GM12878 (cell line): ENCODE measurements around the gene HS6ST1. TPM values are rescaled to one million over a fixed set of nuclear protein-coding genes. Genes with fewer than 3 reads are reported as not detected.
A peak's percentile ranks its signal among the peaks of the same experiment; 100 is the strongest.

Experiments used
- ATAC-seq: fragments of 200-7000 bp; cut with Tn5 transposase; 3 replicates; pipeline ENCODE4 v1.9.1; 2020; ENCODE audit warnings: mild to moderate bottlenecking, moderate library complexity
- BruUV-seq: library from RNA; stranded (reverse); fragments of 400-500 nt; replicated peaks from 2 replicates; lab custom pipeline; 2021; lab: Mats Ljungman, UMichigan
- CTCF ChIA-PET: fragments of 300-600 bp; sonication (Branson Sonifier 250); formaldehyde crosslinking; extraction: SDS; loops from one replicate; lab custom pipeline; 2021; ENCODE audit warnings: inconsistent platforms; lab: Yijun Ruan, JAX
- POLR2A ChIA-PET: fragments of 350-600 bp; formaldehyde crosslinking; extraction: SDS; loops from one replicate; lab custom pipeline; 2021; ENCODE audit warnings: inconsistent platforms; lab: Charles Lee
- RAD21 ChIA-PET: fragments of 300-600 bp; sonication (Branson Sonifier 250); formaldehyde crosslinking; loops from one replicate; lab custom pipeline; 2023; ENCODE audit warnings: antibody characterized with exemption; ENCODE audit not compliant: unreplicated experiment; lab: Charles Lee
- SMC1A ChIA-PET: fragments of 300-600 bp; sonication (Branson Sonifier 250); formaldehyde crosslinking; loops from one replicate; lab custom pipeline; 2023; ENCODE audit not compliant: unreplicated experiment, uncharacterized antibody; lab: Charles Lee
- DNase-seq: peaks from one replicate; pipeline ENCODE4 v3.0.0-alpha.2; 2011; ENCODE audit warnings: low read depth, low spot score
- FAIRE-seq: peaks from 3 replicates; lab custom pipeline; 2011; peaks lifted over from hg19 to GRCh38; lab: Jason Lieb, UNC
- H2AFZ ChIP-seq: 2 replicates; pipeline ENCODE4 v1.6.0; 2011; ENCODE audit warnings: low read depth, low read length, control low read depth; ENCODE audit not compliant: control insufficient read depth
- H3K27ac ChIP-seq: 2 replicates; pipeline ENCODE4 v1.5.1; 2011; ENCODE audit warnings: control low read depth; ENCODE audit not compliant: control insufficient read depth, insufficient read depth
- H3K27me3 ChIP-seq, 2 experiments: replicated peaks in 1 of 2; 2 replicates each; pipeline versions ENCODE4 v1.6.0 to v1.6.1; 2011; ENCODE audit warnings: low read length in 1 of 2; ENCODE audit not compliant: control insufficient read depth in 2 of 2, insufficient read depth in 2 of 2
- H3K36me3 ChIP-seq, 2 experiments: 2 replicates each; pipeline ENCODE4 v1.5.1; 2011; ENCODE audit warnings: low read length in 1 of 2; ENCODE audit not compliant: control insufficient read depth in 2 of 2, insufficient read depth in 2 of 2
- H3K4me1 ChIP-seq: 2 replicates; pipeline ENCODE4 v1.6.1; 2011; ENCODE audit warnings: mild to moderate bottlenecking, low read length, moderate library complexity, mixed read lengths; ENCODE audit not compliant: control insufficient read depth, insufficient read depth
- H3K4me2 ChIP-seq: 2 replicates; pipeline ENCODE4 v1.6.0; 2011; ENCODE audit warnings: control low read depth; ENCODE audit not compliant: control insufficient read depth, insufficient read depth
- H3K4me3 ChIP-seq: fragments of 200-600 bp; sonication (generic); 2 replicates; pipeline ENCODE4 v1.5.1; 2016
- H3K79me2 ChIP-seq: 2 replicates; pipeline ENCODE4 v1.6.0; 2011; ENCODE audit warnings: low read length; ENCODE audit not compliant: control insufficient read depth, insufficient read depth
- H3K9ac ChIP-seq: 2 replicates; pipeline ENCODE4 v1.8.0; 2011; ENCODE audit warnings: low read length, control low read depth, mixed read lengths; ENCODE audit not compliant: control insufficient read depth, insufficient read depth
- H3K9me3 ChIP-seq: replicated peaks from 3 replicates; pipeline ENCODE4 v1.5.1; 2011; ENCODE audit warnings: mild to moderate bottlenecking, low read length; ENCODE audit not compliant: control insufficient read depth, insufficient read depth
- H4K20me1 ChIP-seq: 2 replicates; pipeline ENCODE4 v1.6.0; 2011; ENCODE audit not compliant: control insufficient read depth, insufficient read depth
- CBX5 ChIP-seq: sonication (generic); IDR thresholded peaks from 2 replicates; pipeline ENCODE4 v1.6.1; 2016; ENCODE audit warnings: low read depth, moderate library complexity, mild to moderate bottlenecking, inconsistent platforms
- CREM ChIP-seq: IDR thresholded peaks from 2 replicates; pipeline ENCODE4 v1.6.1; 2014; ENCODE audit warnings: antibody characterized with exemption, low read depth
- ELK1 ChIP-seq: IDR thresholded peaks from 2 replicates; pipeline ENCODE4 v1.6.1; 2012; ENCODE audit warnings: low read depth, low read length, improper control_type of control experiment
- GATAD2B ChIP-seq: fragments of 450-650 bp; conservative IDR thresholded peaks from 2 replicates; pipeline ENCODE4 v1.6.1; 2017; ENCODE audit warnings: low read depth, mild to moderate bottlenecking, moderate library complexity
- HDGF ChIP-seq: fragments of 450-650 bp; IDR thresholded peaks from 2 replicates; pipeline ENCODE4 v1.6.1; 2016; ENCODE audit warnings: antibody characterized with exemption
- HSF1 ChIP-seq: fragments of 150-350 bp; IDR thresholded peaks from 2 replicates; pipeline ENCODE4 v1.6.1; 2014; ENCODE audit warnings: mild to moderate bottlenecking, low read depth, low read length
- IKZF1 ChIP-seq: fragments of 450-650 bp; conservative IDR thresholded peaks from 2 replicates; pipeline ENCODE4 v1.6.1; 2017; ENCODE audit warnings: antibody characterized with exemption, mild to moderate bottlenecking
- IRF5 ChIP-seq: fragments of 450-650 bp; IDR thresholded peaks from 2 replicates; pipeline ENCODE4 v1.6.1; 2017; ENCODE audit warnings: borderline replicate concordance
- KLF5 ChIP-seq: fragments of 450-650 bp; IDR thresholded peaks from 2 replicates; pipeline ENCODE4 v1.6.1; 2014; ENCODE audit warnings: mild to moderate bottlenecking; ENCODE audit not compliant: partially characterized antibody
- MLLT1 ChIP-seq: fragments of 450-650 bp; IDR thresholded peaks from 2 replicates; pipeline ENCODE4 v1.6.1; 2016; ENCODE audit warnings: mild to moderate bottlenecking
- MYB ChIP-seq: fragments of 150-350 bp; IDR thresholded peaks from 2 replicates; pipeline ENCODE4 v1.6.1; 2014; ENCODE audit warnings: mild to moderate bottlenecking, low read depth, low read length, borderline replicate concordance
- NR2C1 ChIP-seq: fragments of 450-650 bp; IDR thresholded peaks from 2 replicates; pipeline ENCODE4 v1.6.1; 2017; ENCODE audit warnings: antibody characterized with exemption, mild to moderate bottlenecking, moderate library complexity
- POLR2A ChIP-seq: IDR thresholded peaks from 2 replicates; pipeline ENCODE4 v1.6.1; 2011; ENCODE audit warnings: low read depth, mild to moderate bottlenecking, low read length
- RBBP5 ChIP-seq: fragments of 200-600 bp; sonication (generic); conservative IDR thresholded peaks from 2 replicates; pipeline ENCODE4 v1.6.1; 2016
- RELA ChIP-seq: fragments of 450-650 bp; IDR thresholded peaks from 2 replicates; pipeline ENCODE4 v1.8.0; 2014; ENCODE audit warnings: borderline replicate concordance; ENCODE audit not compliant: partially characterized antibody
- SIN3A ChIP-seq: IDR thresholded peaks from 2 replicates; pipeline ENCODE4 v1.6.1; 2012; ENCODE audit warnings: low read depth, low read length, improper control_type of control experiment
- SMC3 ChIP-seq: IDR thresholded peaks from 2 replicates; pipeline ENCODE4 v1.6.1; 2011; ENCODE audit warnings: low read length, improper control_type of control experiment, borderline replicate concordance
- SPI1 ChIP-seq: IDR thresholded peaks from 2 replicates; pipeline ENCODE4 v1.6.1; 2011; ENCODE audit warnings: low read depth, mild to moderate bottlenecking, low read length, moderate library complexity, borderline replicate concordance; ENCODE audit not compliant: insufficient read depth
- YBX1 ChIP-seq: fragments of 450-650 bp; IDR thresholded peaks from 2 replicates; pipeline ENCODE4 v1.6.1; 2016; ENCODE audit warnings: antibody characterized with exemption
- ZBED1 ChIP-seq: IDR thresholded peaks from 2 replicates; pipeline ENCODE4 v1.6.1; 2016; ENCODE audit warnings: borderline replicate concordance
- WGBS: methylation state at CpG from one replicate; pipeline ENCODE4 v1.1.6; 2016; ENCODE audit warnings: low lambda C conversion rate; ENCODE audit not compliant: insufficient replicate concordance, insufficient coverage; ENCODE audit errors: missing lambda C conversion rate; 5-methylcytosine and 5-hydroxymethylcytosine counted together
- in situ Hi-C: fragments of 300-500 bp; cut with MboI; formaldehyde crosslinking; loops from 9 replicates; pipeline ENCODE4 v1.14.3; 2018; ENCODE audit warnings: mixed read lengths
- intact Hi-C: fragments of 100-400 bp; cut with micrococcal nuclease; formaldehyde crosslinking; loops from one replicate; pipeline ENCODE4 v1.14.2; 2022; ENCODE audit not compliant: unreplicated experiment
- polyA plus RNA-seq, 11 experiments: library from polyadenylated mRNA; depleted of rRNA in 4 of 11; unstranded in 6 of 11; stranded (reverse) in 5 of 11; fragments of >200 nt; fragmentation: Nextera tagmentation in 4 of 11; fragmentation: Illumina TruSeq in 1 of 11; extraction: Ambion mirVana in 4 of 11; extraction: Trizol in 1 of 11; gene quantifications; 1 replicate in 1 of 11; 2 replicates in 10 of 11; pipeline versions ENCODE4 v1.2.1 to v1.2.3, GENCODE V29; 2011 to 2016; ENCODE audit warnings: inconsistent platforms in 2 of 11, missing spikeins in 2 of 11, low read depth in 1 of 11
- total RNA-seq, 4 experiments: library from RNA; depleted of rRNA in 3 of 4; stranded (reverse); fragments of >200 nt in 3 of 4; fragmentation: Illumina TruSeq in 1 of 4; extraction: Trizol in 1 of 4; gene quantifications; 2 replicates each; pipeline versions ENCODE4 v1.2.1 to v1.2.3, GENCODE V29; 2013 to 2021

The HS6ST1 gene
- total and polyA plus RNA-seq, 10 of the 15 experiments (the other 5 are each of a cell fraction or from before 2014, with no cell fraction given) = 0.48 to 17.0 (median 4.7) TPM

GRCh38 chr2:128317181-128317898, 1.3 kb downstream of the HS6ST1 start:
- in situ Hi-C loops (no loop called here), intact Hi-C loops (no loop called here)
- FAIRE-seq (peak; percentile 38), DNase-seq (peak; percentile 11), ATAC-seq (peak; percentile 76)
- H3K79me2 ChIP-seq = peaks cover 15% of the 10 kb centered on the region
- H3K27me3 ChIP-seq = no peaks in the 10 kb centered on the region
- ChIA-PET RAD21 (interaction anchor here (1.2 kb wide), 1 partner anchor 10 kb away, joined by 3 read pairs; no protein-coding TSS in a partner anchor), CTCF (interaction anchor here (0.7 kb wide), 1 partner anchor 54 kb away, joined by 3 read pairs; no protein-coding TSS in a partner anchor), POLR2A (no interaction called here), SMC1A (no interaction called here)
- peak overlapping the region; percentile 56 for H2AFZ ChIP-seq
- no peaks in the 10 kb centered on the region for H3K9me3 ChIP-seq
- peak overlapping the region; percentile 92 for H3K4me2 ChIP-seq
- no TSS peak for BruUV-seq
- H4K20me1 ChIP-seq = peaks cover 7% of the 10 kb centered on the region; the same call in 1 of the 2 replicates
- peak overlapping the region; percentile 97 for H3K4me3 ChIP-seq
- WGBS = 9% methylated on average over 35 of the region's 35 CpGs
- H3K36me3 ChIP-seq = no peaks in the 10 kb centered on the region; a peak in 1 of 4 replicates
- peak overlapping the region; percentile 64 for H3K9ac ChIP-seq
- H3K27ac ChIP-seq = no peak overlapping the region; the same call in 1 of the 2 replicates
- peaks cover 15% of the 10 kb centered on the region for H3K4me1 ChIP-seq
- TF ChIP-seq IKZF1 (peak; percentile 56), IRF5 (peak; percentile 16; the same call in 1 of the 2 replicates), YBX1 (no peak), NR2C1 (no peak), HSF1 (no peak), CREM (no peak), RELA (no peak), HDGF (0 out of 2 replicates have a peak, but pooled peaks have one; percentile 32), MLLT1 (no peak), SMC3 (no peak), GATAD2B (peak; percentile 37), MYB (no peak), KLF5 (no peak), ZBED1 (no peak), SIN3A (no peak), POLR2A (peak; percentile 63; the same call in 1 of the 2 replicates), CBX5 (no peak), RBBP5 (no peak), SPI1 (peak; percentile 93), ELK1 (no peak)
